Measurements from ENCODE around the gene MCFD2. TPM values are rescaled to one million over a fixed set of nuclear protein-coding genes. Genes with fewer than 3 reads are reported as not detected.

MCFD2 gene
- polyA plus RNA-seq, 1 of the 3 experiments (the other 2 are of a cell fraction), result 88.2 TPM

- TF ChIP-seq SMC3 (IDR thresholded peaks at IDR 0.05; ENCODE audit: low read depth, low read length) (no peak; the same call in 1 of the 2 replicates), FOXM1 (IDR thresholded peaks at IDR 0.05; ENCODE audit: low read depth) (no peak), NRF1 (IDR thresholded peaks at IDR 0.05; ENCODE audit: low read depth, low read length) (no peak), SIN3A (IDR thresholded peaks at IDR 0.05; ENCODE audit: borderline replicate concordance, low read depth, low read length) (peak; percentile 61; the same call in 1 of the 2 replicates), TAF1 (IDR thresholded peaks at IDR 0.05; ENCODE audit: borderline replicate concordance, low read depth, low read length) (peak; percentile 85; the same call in 1 of the 2 replicates), TCF12 (IDR thresholded peaks at IDR 0.05) (no peak), EZH2phosphoT487 (IDR thresholded peaks at IDR 0.05; ENCODE audit: borderline replicate concordance, low read depth) (no peak), YY1 (IDR thresholded peaks at IDR 0.05; ENCODE audit: low read depth) (no peak), CTCF (IDR thresholded peaks at IDR 0.05) (no peak), JUND (IDR thresholded peaks at IDR 0.05) (no peak), MEF2A (IDR thresholded peaks at IDR 0.05; ENCODE audit: borderline replicate concordance, low read depth) (no peak), EP300 (IDR thresholded peaks at IDR 0.05; ENCODE audit: borderline replicate concordance in 1 of 2, low read depth in 1 of 2, low read length in 1 of 2) (peak in 1 of 2 experiments; percentile 63; a peak in 2 of 4 replicates), RXRA (IDR thresholded peaks at IDR 0.05; ENCODE audit: borderline replicate concordance, low read depth) (no peak), RFX5 (IDR thresholded peaks at IDR 0.05; ENCODE audit: low read length) (no peak), CHD2 (IDR thresholded peaks at IDR 0.05; ENCODE audit: low read length, partially characterized antibody) (no peak), GABPA (IDR thresholded peaks at IDR 0.05; ENCODE audit: low read depth) (no peak), POLR2AphosphoS5 (IDR thresholded peaks at IDR 0.05; ENCODE audit: low read depth, low read length) (peak; percentile 92)
- TF ChIP-seq, protein P1, sequence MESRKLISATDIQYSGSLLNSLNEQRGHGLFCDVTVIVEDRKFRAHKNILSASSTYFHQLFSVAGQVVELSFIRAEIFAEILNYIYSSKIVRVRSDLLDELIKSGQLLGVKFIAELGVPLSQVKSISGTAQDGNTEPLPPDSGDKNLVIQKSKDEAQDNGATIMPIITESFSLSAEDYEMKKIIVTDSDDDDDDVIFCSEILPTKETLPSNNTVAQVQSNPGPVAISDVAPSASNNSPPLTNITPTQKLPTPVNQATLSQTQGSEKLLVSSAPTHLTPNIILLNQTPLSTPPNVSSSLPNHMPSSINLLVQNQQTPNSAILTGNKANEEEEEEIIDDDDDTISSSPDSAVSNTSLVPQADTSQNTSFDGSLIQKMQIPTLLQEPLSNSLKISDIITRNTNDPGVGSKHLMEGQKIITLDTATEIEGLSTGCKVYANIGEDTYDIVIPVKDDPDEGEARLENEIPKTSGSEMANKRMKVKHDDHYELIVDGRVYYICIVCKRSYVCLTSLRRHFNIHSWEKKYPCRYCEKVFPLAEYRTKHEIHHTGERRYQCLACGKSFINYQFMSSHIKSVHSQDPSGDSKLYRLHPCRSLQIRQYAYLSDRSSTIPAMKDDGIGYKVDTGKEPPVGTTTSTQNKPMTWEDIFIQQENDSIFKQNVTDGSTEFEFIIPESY (IDR thresholded peaks at IDR 0.05; ENCODE audit: borderline replicate concordance, low read depth), result no peak
- TF ChIP-seq, protein P2, sequence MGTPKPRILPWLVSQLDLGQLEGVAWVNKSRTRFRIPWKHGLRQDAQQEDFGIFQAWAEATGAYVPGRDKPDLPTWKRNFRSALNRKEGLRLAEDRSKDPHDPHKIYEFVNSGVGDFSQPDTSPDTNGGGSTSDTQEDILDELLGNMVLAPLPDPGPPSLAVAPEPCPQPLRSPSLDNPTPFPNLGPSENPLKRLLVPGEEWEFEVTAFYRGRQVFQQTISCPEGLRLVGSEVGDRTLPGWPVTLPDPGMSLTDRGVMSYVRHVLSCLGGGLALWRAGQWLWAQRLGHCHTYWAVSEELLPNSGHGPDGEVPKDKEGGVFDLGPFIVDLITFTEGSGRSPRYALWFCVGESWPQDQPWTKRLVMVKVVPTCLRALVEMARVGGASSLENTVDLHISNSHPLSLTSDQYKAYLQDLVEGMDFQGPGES (IDR thresholded peaks at IDR 0.05; ENCODE audit: low read depth, low read length), result no peak
- TF ChIP-seq, protein P3, sequence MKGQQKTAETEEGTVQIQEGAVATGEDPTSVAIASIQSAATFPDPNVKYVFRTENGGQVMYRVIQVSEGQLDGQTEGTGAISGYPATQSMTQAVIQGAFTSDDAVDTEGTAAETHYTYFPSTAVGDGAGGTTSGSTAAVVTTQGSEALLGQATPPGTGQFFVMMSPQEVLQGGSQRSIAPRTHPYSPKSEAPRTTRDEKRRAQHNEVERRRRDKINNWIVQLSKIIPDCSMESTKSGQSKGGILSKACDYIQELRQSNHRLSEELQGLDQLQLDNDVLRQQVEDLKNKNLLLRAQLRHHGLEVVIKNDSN (IDR thresholded peaks at IDR 0.05; ENCODE audit: borderline replicate concordance, low read depth), result no peak
- TF ChIP-seq, protein P4, sequence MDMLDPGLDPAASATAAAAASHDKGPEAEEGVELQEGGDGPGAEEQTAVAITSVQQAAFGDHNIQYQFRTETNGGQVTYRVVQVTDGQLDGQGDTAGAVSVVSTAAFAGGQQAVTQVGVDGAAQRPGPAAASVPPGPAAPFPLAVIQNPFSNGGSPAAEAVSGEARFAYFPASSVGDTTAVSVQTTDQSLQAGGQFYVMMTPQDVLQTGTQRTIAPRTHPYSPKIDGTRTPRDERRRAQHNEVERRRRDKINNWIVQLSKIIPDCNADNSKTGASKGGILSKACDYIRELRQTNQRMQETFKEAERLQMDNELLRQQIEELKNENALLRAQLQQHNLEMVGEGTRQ (IDR thresholded peaks at IDR 0.05; ENCODE audit: borderline replicate concordance, low read depth, low read length), result no peak; the same call in 1 of the 2 replicates
- TF ChIP-seq, protein P5, sequence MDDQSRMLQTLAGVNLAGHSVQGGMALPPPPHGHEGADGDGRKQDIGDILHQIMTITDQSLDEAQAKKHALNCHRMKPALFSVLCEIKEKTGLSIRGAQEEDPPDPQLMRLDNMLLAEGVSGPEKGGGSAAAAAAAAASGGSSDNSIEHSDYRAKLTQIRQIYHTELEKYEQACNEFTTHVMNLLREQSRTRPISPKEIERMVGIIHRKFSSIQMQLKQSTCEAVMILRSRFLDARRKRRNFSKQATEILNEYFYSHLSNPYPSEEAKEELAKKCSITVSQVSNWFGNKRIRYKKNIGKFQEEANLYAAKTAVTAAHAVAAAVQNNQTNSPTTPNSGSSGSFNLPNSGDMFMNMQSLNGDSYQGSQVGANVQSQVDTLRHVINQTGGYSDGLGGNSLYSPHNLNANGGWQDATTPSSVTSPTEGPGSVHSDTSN (IDR thresholded peaks at IDR 0.05), result no peak
Measured at GRCh38 chr2:46873604-46874068, 42.0 kb downstream of the MCFD2 start (continued).

Measured in SK-N-SH (cell line).